SIG-M5 treated with dmso at 0.1 percent for 504 hours (cell line): ENCODE results near the gene NEK4.

Source experiments
- DNase-seq: peaks from one replicate; lab custom pipeline; 2025; ENCODE audit not compliant: unreplicated experiment; lab: John Stamatoyannopoulos, UW

The NEK4 gene

DNA sequence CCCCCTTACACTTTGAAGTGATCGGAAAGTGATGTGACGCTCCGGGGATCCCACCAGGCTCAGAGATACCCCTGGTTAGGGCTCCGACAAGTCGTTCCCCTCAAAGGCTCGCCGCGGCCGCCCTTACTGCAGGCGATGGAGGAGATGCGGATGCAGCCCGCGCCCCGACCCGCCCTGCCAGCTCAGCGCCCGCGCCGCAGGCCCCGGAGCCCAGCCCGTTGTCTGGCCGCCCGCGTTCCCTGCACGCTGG lies 65.4 kb downstream of the NEK4 start:
- DNase-seq = no peak

DNA sequence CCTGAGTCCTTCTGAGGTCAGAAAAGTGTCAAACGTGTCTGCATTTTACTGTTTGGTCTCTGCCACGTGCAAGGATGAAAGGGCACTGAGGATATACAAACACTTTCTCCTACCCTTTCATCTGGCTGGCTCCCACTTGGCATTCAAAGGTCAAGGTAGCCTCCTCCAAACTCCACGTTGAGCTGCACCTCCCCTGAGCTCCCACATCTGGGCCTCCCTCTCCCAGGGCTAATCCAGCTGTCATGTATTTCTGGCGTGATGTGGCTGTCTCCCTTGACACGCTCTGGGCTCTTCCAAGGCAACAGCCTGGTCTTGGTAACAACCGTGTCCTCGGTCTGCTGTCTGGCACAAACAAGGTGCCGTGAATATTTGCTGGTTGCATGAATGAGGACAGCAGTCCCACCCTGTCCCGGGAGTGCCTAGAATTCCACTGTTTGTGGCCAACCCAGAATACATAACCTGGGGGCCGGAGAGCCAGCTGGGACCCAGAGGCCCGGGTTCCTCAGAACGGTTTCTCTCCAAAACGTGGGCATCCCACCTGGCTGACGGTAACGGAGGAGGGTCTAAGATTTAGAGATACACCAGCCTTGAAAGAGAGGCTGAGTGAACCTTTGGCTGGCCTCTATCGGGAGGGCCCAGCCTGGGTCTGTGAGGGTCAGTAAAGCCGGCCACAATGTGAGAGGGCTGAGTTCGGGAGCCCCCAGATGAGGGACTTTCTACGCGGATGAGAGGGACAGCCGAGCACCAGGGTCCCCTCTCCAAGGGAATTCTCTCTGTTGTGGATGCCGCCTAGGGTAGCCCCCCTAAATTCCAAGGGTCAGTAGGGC lies 65.9 kb downstream of the NEK4 start:
- DNase-seq = peak; percentile 32

- no peak for DNase-seq
Observed at GRCh38 chr3:52703341-52703740, 67.4 kb downstream of the NEK4 start.

DNA sequence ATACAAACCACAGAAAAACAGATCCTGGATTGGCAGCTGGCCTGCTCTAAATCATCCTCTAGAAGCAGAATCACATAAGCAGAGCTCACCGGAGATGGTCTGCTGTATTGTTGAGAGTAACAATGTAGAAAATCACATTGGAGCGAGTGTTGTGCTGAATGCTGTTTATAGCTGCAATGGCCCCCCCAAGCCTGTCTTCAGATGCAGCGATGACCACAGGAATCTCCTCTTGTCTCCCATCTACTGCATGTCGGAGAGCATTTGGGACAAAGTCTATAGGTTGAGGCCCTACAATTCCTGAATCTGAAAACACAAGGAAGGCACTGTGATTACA lies 73.1 kb downstream of the NEK4 start:
- no peak for DNase-seq

- DNase-seq = no peak
Observed at GRCh38 chr3:52696830-52697631, 73.7 kb downstream of the NEK4 start.

GRCh38 chr3:52695798-52696671 lies 74.7 kb downstream of the NEK4 start:
- DNase-seq = no peak

- no peak for DNase-seq
Observed at GRCh38 chr3:52694528-52695189, 76.1 kb downstream of the NEK4 start.

GRCh38 chr3:52693071-52693470 lies 77.7 kb downstream of the NEK4 start:
- DNase-seq = no peak

GRCh38 chr3:52690560-52690959 lies 80.2 kb downstream of the NEK4 start:
- DNase-seq = no peak

DNA sequence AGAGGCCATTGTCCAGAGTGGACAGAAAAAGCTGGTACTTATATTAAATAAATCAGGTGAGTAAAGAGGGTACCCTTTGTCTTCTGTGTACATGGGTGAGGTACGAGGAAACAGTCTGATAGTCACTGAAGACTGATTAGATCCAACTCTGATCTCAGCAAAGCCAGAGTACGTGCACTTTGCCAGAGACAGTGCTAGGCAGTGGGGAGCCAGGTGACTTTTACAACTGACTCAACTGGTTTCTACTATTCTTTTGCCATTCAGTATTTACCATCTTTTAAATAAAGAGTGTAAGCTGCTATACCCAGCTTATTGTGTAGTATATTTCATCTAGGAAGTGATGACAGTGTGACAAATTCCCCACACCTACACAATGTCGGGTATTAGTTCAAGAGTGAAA lies 81.6 kb downstream of the NEK4 start:
- DNase-seq = no peak

GRCh38 chr3:52688266-52688665 lies 82.5 kb downstream of the NEK4 start:
- peak; percentile 36 for DNase-seq

DNA sequence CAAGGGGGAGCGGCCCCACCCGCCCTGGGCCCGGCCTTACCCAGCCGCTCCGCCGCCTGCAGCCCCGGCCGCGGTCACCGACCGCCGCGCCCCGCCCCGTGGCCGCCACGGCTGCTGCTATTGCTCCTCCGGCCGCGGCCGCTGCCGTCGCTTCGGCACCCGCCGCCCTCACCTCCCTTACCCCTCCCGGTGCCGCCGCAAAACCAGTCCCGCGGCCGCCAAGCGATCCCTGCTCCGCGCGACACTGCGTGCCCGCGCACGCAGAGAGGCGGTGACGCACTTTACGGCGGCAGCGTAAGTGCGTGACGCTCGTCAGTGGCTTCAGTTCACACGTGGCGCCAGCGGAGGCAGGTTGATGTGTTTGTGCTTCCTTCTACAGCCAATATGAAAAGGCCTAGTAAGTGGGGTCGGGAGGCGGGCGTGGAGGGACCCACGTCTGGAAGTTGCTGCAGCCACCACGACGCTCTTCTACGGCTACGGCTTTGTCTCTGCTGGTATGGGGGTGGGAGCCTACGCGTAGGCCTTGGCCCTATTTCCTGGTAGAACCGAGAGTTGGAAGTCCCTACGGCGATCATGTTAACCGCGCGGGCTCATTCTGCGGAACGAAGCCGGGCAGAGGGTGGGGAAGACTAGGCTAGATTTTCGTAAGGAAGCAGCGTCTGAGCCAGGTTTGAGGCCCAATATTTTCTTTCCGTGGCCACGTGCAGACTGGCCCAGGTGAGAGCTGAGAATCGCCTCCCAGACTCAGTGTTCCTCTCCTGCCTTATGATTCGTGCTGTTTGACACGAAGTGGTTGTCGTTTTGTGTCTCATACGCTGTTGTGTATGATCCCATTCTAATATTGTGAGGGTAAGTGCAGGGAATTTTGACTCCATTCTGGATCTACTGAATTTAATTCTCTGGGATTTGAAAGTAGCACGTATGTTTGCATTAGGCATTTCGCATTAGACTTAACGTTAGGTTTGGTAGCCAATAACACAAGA lies 84.7 kb downstream of the NEK4 start, which contains the start of the genes GNL3 and PBRM1:
Gene GNL3 (plus strand): TSS at position 324 of the 983 bp plus-strand sequence. CDS start 61 bp downstream, at position 385.
Gene PBRM1 (minus strand): TSS at position 205 of the 983 bp plus-strand sequence.
- peak; percentile 89 for DNase-seq

- peak; percentile 72 for DNase-seq
Observed at GRCh38 chr3:52685285-52685708, 85.4 kb downstream of the NEK4 start.

- DNase-seq = no peak
Observed at GRCh38 chr3:52684184-52684583, 86.6 kb downstream of the NEK4 start.

- no peak for DNase-seq
Observed at GRCh38 chr3:52683611-52684010, 87.1 kb downstream of the NEK4 start.

DNA sequence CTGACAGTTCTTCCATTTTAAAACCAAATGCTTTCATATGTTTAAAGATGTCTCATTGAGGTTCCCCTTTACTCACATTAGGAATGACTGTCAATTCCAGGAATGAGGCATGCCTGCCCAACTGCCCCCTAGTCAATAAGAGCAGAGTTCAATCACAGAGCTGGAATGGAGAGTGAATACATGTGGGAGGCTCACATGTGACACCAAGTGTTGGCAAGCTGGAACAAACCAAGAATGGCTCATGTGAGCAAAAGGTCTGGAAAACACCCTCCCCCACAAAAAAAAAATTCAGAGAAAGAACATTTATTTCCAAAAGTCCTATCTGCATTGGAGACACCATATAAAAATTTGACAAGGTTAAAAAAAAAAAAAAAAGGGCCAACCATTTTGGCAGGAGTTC lies 88.7 kb downstream of the NEK4 start:
- DNase-seq = no peak

DNA sequence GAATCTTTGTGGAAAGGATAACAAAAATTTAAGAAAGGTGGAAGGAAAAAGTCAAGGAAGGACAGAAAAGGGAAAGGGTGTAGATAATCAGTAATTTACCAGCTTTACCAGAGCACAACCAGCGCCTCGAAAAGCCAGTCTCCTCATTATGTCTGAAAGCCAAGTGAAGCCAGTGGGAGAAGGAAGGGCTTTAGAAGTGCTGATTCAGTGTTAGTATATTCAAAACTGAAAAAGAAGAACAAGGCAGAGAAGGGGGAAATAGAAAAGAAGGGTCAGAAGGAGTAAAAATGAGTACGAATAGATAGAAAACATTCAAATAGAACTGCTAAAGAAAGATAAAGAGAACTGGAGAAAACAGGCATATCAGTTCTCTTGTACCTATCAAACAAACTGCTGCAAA lies 89.1 kb downstream of the NEK4 start:
- no peak for DNase-seq

DNA sequence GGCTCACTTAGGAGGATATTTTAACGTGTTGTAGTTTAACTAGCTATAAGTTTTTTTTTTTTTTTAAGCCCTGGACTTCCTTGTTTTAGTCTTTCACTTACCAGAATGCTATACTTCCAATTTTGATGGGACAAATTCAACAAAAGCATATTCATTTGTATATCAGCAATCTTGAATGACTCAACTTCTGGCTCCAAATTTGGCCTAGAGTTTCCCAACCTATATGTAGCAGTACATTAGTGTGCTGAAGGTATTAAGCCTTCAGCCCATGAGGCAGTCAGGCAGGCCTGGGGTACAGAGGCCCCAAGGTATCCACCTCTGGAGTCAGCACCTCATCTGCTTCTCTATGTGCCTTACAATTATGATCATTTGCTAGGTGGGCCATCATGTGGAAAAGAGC lies 90.9 kb downstream of the NEK4 start:
- no peak for DNase-seq

- no peak for DNase-seq
Observed at GRCh38 chr3:52679199-52679538, 91.6 kb downstream of the NEK4 start.
